GM12878 (cell line): Measurements from ENCODE around the gene EMX1. TPM values are rescaled to one million over a fixed set of nuclear protein-coding genes. Genes with fewer than 3 reads are reported as not detected.

Experiments
- ATAC-seq: fragments of 200-7000 bp; cut with Tn5 transposase; 3 replicates; pipeline ENCODE4 v1.9.1; 2020; ENCODE audit warnings: mild to moderate bottlenecking, moderate library complexity
- BruUV-seq: library from RNA; stranded (reverse); fragments of 400-500 nt; replicated peaks from 2 replicates; lab custom pipeline; 2021; lab: Mats Ljungman, UMichigan
- CTCF ChIA-PET: fragments of 300-600 bp; sonication (Branson Sonifier 250); formaldehyde crosslinking; extraction: SDS; loops from one replicate; lab custom pipeline; 2021; ENCODE audit warnings: inconsistent platforms; lab: Yijun Ruan, JAX
- POLR2A ChIA-PET: fragments of 350-600 bp; formaldehyde crosslinking; extraction: SDS; loops from one replicate; lab custom pipeline; 2021; ENCODE audit warnings: inconsistent platforms; lab: Charles Lee
- RAD21 ChIA-PET: fragments of 300-600 bp; sonication (Branson Sonifier 250); formaldehyde crosslinking; loops from one replicate; lab custom pipeline; 2023; ENCODE audit warnings: antibody characterized with exemption; ENCODE audit not compliant: unreplicated experiment; lab: Charles Lee
- SMC1A ChIA-PET: fragments of 300-600 bp; sonication (Branson Sonifier 250); formaldehyde crosslinking; loops from one replicate; lab custom pipeline; 2023; ENCODE audit not compliant: unreplicated experiment, uncharacterized antibody; lab: Charles Lee
- DNase-seq: peaks from one replicate; pipeline ENCODE4 v3.0.0-alpha.2; 2011; ENCODE audit warnings: low read depth, low spot score
- FAIRE-seq: peaks from 3 replicates; lab custom pipeline; 2011; peaks lifted over from hg19 to GRCh38; lab: Jason Lieb, UNC
- H2AFZ ChIP-seq: 2 replicates; pipeline ENCODE4 v1.6.0; 2011; ENCODE audit warnings: low read depth, low read length, control low read depth; ENCODE audit not compliant: control insufficient read depth
- H3K27ac ChIP-seq: 2 replicates; pipeline ENCODE4 v1.5.1; 2011; ENCODE audit warnings: control low read depth; ENCODE audit not compliant: control insufficient read depth, insufficient read depth
- H3K27me3 ChIP-seq, 2 experiments: replicated peaks in 1 of 2; 2 replicates each; pipeline versions ENCODE4 v1.6.0 to v1.6.1; 2011; ENCODE audit warnings: low read length in 1 of 2; ENCODE audit not compliant: control insufficient read depth in 2 of 2, insufficient read depth in 2 of 2
- H3K36me3 ChIP-seq, 2 experiments: 2 replicates each; pipeline ENCODE4 v1.5.1; 2011; ENCODE audit warnings: low read length in 1 of 2; ENCODE audit not compliant: control insufficient read depth in 2 of 2, insufficient read depth in 2 of 2
- H3K4me1 ChIP-seq: 2 replicates; pipeline ENCODE4 v1.6.1; 2011; ENCODE audit warnings: mild to moderate bottlenecking, low read length, moderate library complexity, mixed read lengths; ENCODE audit not compliant: control insufficient read depth, insufficient read depth
- H3K4me2 ChIP-seq: 2 replicates; pipeline ENCODE4 v1.6.0; 2011; ENCODE audit warnings: control low read depth; ENCODE audit not compliant: control insufficient read depth, insufficient read depth
- H3K4me3 ChIP-seq: fragments of 200-600 bp; sonication (generic); 2 replicates; pipeline ENCODE4 v1.5.1; 2016
- H3K79me2 ChIP-seq: 2 replicates; pipeline ENCODE4 v1.6.0; 2011; ENCODE audit warnings: low read length; ENCODE audit not compliant: control insufficient read depth, insufficient read depth
- H3K9ac ChIP-seq: 2 replicates; pipeline ENCODE4 v1.8.0; 2011; ENCODE audit warnings: low read length, control low read depth, mixed read lengths; ENCODE audit not compliant: control insufficient read depth, insufficient read depth
- H3K9me3 ChIP-seq: replicated peaks from 3 replicates; pipeline ENCODE4 v1.5.1; 2011; ENCODE audit warnings: mild to moderate bottlenecking, low read length; ENCODE audit not compliant: control insufficient read depth, insufficient read depth
- H4K20me1 ChIP-seq: 2 replicates; pipeline ENCODE4 v1.6.0; 2011; ENCODE audit not compliant: control insufficient read depth, insufficient read depth
- FOS ChIP-seq: IDR thresholded peaks from 3 replicates; pipeline ENCODE4 v1.6.1; 2011; ENCODE audit warnings: borderline replicate concordance; ENCODE audit not compliant: insufficient read length; ENCODE audit errors: extremely low read depth
- NFIC ChIP-seq: IDR thresholded peaks from 2 replicates; pipeline ENCODE4 v1.6.1; 2012; ENCODE audit warnings: low read depth, mild to moderate bottlenecking, inconsistent platforms, low read length, moderate library complexity
- NFYB ChIP-seq: IDR thresholded peaks from 2 replicates; pipeline ENCODE4 v1.6.1; 2011; ENCODE audit warnings: low read depth, mild to moderate bottlenecking, low read length, improper control_type of control experiment, moderate library complexity; ENCODE audit not compliant: insufficient read depth
- PAX5 ChIP-seq: IDR thresholded peaks from 2 replicates; pipeline ENCODE4 v1.6.1; 2011; ENCODE audit warnings: low read depth, low read length, borderline replicate concordance
- RCOR1 ChIP-seq: conservative IDR thresholded peaks from 2 replicates; pipeline ENCODE4 v1.6.1; 2012; ENCODE audit warnings: low read depth, low read length, improper control_type of control experiment
- SMARCA5 ChIP-seq: fragments of 450-650 bp; IDR thresholded peaks from 2 replicates; pipeline ENCODE4 v1.6.1; 2017; ENCODE audit warnings: mild to moderate bottlenecking
- SREBF2 ChIP-seq: IDR thresholded peaks from 2 replicates; pipeline ENCODE4 v1.6.1; 2012; ENCODE audit warnings: mild to moderate bottlenecking, low read length
- TBL1XR1 ChIP-seq: IDR thresholded peaks from 2 replicates; pipeline ENCODE4 v1.6.1; 2012; ENCODE audit warnings: low read depth, low read length, improper control_type of control experiment
- TCF3 ChIP-seq: IDR thresholded peaks from 2 replicates; pipeline ENCODE4 v1.6.1; 2012; ENCODE audit warnings: low read depth, mild to moderate bottlenecking, low read length, borderline replicate concordance; ENCODE audit not compliant: insufficient read depth
- ZNF24 ChIP-seq: fragments of 450-650 bp; IDR thresholded peaks from 2 replicates; pipeline ENCODE4 v1.6.1; 2017; ENCODE audit warnings: antibody characterized with exemption, mild to moderate bottlenecking
- ZNF384 ChIP-seq: IDR thresholded peaks from 2 replicates; pipeline ENCODE4 v1.6.1; 2012; ENCODE audit warnings: low read depth, mild to moderate bottlenecking, low read length, improper control_type of control experiment, borderline replicate concordance
- WGBS: methylation state at CpG from one replicate; pipeline ENCODE4 v1.1.6; 2016; ENCODE audit warnings: low lambda C conversion rate; ENCODE audit not compliant: insufficient replicate concordance, insufficient coverage; ENCODE audit errors: missing lambda C conversion rate; 5-methylcytosine and 5-hydroxymethylcytosine counted together
- in situ Hi-C: fragments of 300-500 bp; cut with MboI; formaldehyde crosslinking; loops from 9 replicates; pipeline ENCODE4 v1.14.3; 2018; ENCODE audit warnings: mixed read lengths
- intact Hi-C: fragments of 100-400 bp; cut with micrococcal nuclease; formaldehyde crosslinking; loops from one replicate; pipeline ENCODE4 v1.14.2; 2022; ENCODE audit not compliant: unreplicated experiment
- polyA plus RNA-seq, 11 experiments: library from polyadenylated mRNA; depleted of rRNA in 4 of 11; unstranded in 6 of 11; stranded (reverse) in 5 of 11; fragments of >200 nt; fragmentation: Nextera tagmentation in 4 of 11; fragmentation: Illumina TruSeq in 1 of 11; extraction: Ambion mirVana in 4 of 11; extraction: Trizol in 1 of 11; gene quantifications; 1 replicate in 1 of 11; 2 replicates in 10 of 11; pipeline versions ENCODE4 v1.2.1 to v1.2.3, GENCODE V29; 2011 to 2016; ENCODE audit warnings: inconsistent platforms in 2 of 11, missing spikeins in 2 of 11, low read depth in 1 of 11
- total RNA-seq, 4 experiments: library from RNA; depleted of rRNA in 3 of 4; stranded (reverse); fragments of >200 nt in 3 of 4; fragmentation: Illumina TruSeq in 1 of 4; extraction: Trizol in 1 of 4; gene quantifications; 2 replicates each; pipeline versions ENCODE4 v1.2.1 to v1.2.3, GENCODE V29; 2013 to 2021
- TF ChIP-seq, protein P1 (sequence below): fragments of 450-650 bp; formaldehyde crosslinking; IDR thresholded peaks from 2 replicates; pipeline ENCODE4 v1.4.0; 2020; ENCODE audit warnings: mild to moderate bottlenecking, moderate library complexity
- TF ChIP-seq, protein P2 (sequence below): fragments of 450-650 bp; IDR thresholded peaks from 2 replicates; pipeline ENCODE4 v1.6.1; 2016; ENCODE audit warnings: mild to moderate bottlenecking

Gene EMX1
- total and polyA plus RNA-seq, 10 of the 15 experiments (the other 5 are each of a cell fraction or from before 2014, with no cell fraction given) = 0.07 to 5.1 (median 1.2) TPM; not detected in 1

DNA sequence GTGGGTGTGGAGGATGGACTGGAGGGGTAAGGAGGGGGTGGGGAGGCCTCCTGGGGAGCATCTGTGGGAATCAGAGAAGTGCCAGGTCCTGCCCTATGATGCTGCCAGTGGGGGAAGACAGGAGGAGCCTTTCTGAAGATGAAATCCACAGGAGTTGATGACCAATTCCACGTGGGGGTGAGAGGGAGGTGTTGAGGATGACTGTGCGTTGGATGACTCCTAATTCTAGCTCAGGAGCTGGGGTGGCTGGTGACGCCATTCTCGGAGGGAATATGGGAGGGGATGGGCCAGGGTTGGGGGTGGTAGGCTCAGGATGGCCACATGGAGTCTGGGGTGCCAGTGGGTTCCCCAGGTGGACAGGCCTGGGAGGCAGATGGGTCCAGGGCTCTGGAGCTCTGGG, 32.3 kb downstream of the EMX1 start:
- Histone ChIP-seq H3K9me3 (no peaks in the 10 kb centered on the region), H3K27ac (no peak overlapping the region), H3K79me2 (no peaks in the 10 kb centered on the region), H3K4me1 (no peaks in the 10 kb centered on the region), H3K4me2 (no peak overlapping the region), H3K4me3 (no peak overlapping the region)
- no TSS peak for BruUV-seq
- CTCF ChIA-PET = interaction anchor here (1.7 kb wide), 1 partner anchor 24 kb away, joined by 5 read pairs; no protein-coding TSS in a partner anchor
- WGBS = 32% methylated on average over 4 of the region's 4 CpGs
- in situ Hi-C loops = no loop called here
- SMC1A ChIA-PET = interaction anchor here (0.9 kb wide), 1 partner anchor 24 kb away, joined by 3 read pairs; no protein-coding TSS in a partner anchor
- RAD21 ChIA-PET = no interaction called here
- intact Hi-C loops = no loop called here
- no peak for TF ChIP-seq TBL1XR1
- no peak for TF ChIP-seq ZNF384
- no peak for TF ChIP-seq PAX5
- no peak for TF ChIP-seq SMARCA5
- TF ChIP-seq ZNF24 = no peak
- no peak for TF ChIP-seq FOS
- TF ChIP-seq SREBF2 = no peak
- TF ChIP-seq, all 136 proteins: peak for 0
- no peaks in the 10 kb centered on the region for H3K27me3 ChIP-seq
- H4K20me1 ChIP-seq = no peaks in the 10 kb centered on the region
- ATAC-seq (no peak), DNase-seq (no peak), FAIRE-seq (no peak)
- POLR2A ChIA-PET = no interaction called here
- no peak overlapping the region for H2AFZ ChIP-seq
- no peak overlapping the region for H3K9ac ChIP-seq
- H3K36me3 ChIP-seq = no peaks in the 10 kb centered on the region

DNA sequence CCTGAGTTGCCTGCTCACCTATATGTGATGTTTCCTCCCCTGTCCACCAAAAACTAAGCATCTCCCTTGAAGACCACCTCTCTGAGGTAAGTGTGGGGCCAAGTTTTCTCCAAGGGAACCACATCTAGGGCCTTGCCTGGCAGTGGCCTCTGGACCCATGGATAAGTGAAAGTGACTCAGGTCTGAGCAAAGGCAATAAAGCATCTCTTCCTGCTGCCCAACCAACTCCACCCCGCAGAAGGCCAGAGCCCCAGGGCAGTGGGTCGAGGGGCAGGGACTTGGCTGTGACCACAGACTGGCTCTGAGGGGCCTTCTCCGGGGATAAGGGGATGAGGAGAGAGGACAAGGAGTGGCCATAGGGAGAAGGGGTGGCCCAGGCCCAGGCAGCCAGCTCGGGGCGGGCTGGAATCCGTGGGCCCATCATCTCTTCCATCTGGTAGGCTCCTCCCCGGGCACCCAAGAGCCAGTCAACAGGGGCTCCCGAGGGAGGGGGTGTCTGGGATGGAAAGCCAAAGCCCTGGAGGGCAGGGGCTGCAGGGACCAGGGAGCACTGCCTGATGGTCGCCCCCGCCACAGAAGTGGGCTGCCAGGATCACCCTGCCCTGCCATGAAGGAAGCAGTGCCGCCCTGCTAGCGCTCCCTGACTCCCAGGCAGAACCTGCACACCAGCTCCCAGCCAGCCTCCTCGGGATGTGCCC, 33.4 kb downstream of the EMX1 start:
- H3K79me2 ChIP-seq = no peaks in the 10 kb centered on the region
- H3K27me3 ChIP-seq = no peaks in the 10 kb centered on the region
- H3K9me3 ChIP-seq = no peaks in the 10 kb centered on the region
- no peaks in the 10 kb centered on the region for H3K36me3 ChIP-seq
- FAIRE-seq = no peak
- ChIA-PET POLR2A (no interaction called here), RAD21 (no interaction called here), CTCF (interaction anchor here (1.7 to 5.0 kb wide), 2 partner anchors 23 to 57 kb away, joined by 5 to 62 read pairs; no protein-coding TSS in a partner anchor), SMC1A (interaction anchor here (0.9 kb wide), 1 partner anchor 23 kb away, joined by 3 read pairs; no protein-coding TSS in a partner anchor)
- H3K4me3 ChIP-seq = no peak overlapping the region
- H4K20me1 ChIP-seq = no peaks in the 10 kb centered on the region
- DNase-seq = no peak
- in situ Hi-C loops = no loop called here
- no TSS peak for BruUV-seq
- no peak overlapping the region for H3K27ac ChIP-seq
- WGBS = 28% methylated on average over 13 of the region's 13 CpGs
- no peaks in the 10 kb centered on the region for H3K4me1 ChIP-seq
- H3K9ac ChIP-seq = no peak overlapping the region
- intact Hi-C loops = no loop called here
- H2AFZ ChIP-seq = no peak overlapping the region
- no peak for ATAC-seq
- H3K4me2 ChIP-seq = no peak overlapping the region
- TF ChIP-seq TCF3 = no peak
- TF ChIP-seq NFYB = no peak
- TF ChIP-seq, protein P1, sequence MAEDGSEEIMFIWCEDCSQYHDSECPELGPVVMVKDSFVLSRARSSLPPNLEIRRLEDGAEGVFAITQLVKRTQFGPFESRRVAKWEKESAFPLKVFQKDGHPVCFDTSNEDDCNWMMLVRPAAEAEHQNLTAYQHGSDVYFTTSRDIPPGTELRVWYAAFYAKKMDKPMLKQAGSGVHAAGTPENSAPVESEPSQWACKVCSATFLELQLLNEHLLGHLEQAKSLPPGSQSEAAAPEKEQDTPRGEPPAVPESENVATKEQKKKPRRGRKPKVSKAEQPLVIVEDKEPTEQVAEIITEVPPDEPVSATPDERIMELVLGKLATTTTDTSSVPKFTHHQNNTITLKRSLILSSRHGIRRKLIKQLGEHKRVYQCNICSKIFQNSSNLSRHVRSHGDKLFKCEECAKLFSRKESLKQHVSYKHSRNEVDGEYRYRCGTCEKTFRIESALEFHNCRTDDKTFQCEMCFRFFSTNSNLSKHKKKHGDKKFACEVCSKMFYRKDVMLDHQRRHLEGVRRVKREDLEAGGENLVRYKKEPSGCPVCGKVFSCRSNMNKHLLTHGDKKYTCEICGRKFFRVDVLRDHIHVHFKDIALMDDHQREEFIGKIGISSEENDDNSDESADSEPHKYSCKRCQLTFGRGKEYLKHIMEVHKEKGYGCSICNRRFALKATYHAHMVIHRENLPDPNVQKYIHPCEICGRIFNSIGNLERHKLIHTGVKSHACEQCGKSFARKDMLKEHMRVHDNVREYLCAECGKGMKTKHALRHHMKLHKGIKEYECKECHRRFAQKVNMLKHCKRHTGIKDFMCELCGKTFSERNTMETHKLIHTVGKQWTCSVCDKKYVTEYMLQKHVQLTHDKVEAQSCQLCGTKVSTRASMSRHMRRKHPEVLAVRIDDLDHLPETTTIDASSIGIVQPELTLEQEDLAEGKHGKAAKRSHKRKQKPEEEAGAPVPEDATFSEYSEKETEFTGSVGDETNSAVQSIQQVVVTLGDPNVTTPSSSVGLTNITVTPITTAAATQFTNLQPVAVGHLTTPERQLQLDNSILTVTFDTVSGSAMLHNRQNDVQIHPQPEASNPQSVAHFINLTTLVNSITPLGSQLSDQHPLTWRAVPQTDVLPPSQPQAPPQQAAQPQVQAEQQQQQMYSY = no peak
- TF ChIP-seq RCOR1 = no peak
- TF ChIP-seq, protein P2, sequence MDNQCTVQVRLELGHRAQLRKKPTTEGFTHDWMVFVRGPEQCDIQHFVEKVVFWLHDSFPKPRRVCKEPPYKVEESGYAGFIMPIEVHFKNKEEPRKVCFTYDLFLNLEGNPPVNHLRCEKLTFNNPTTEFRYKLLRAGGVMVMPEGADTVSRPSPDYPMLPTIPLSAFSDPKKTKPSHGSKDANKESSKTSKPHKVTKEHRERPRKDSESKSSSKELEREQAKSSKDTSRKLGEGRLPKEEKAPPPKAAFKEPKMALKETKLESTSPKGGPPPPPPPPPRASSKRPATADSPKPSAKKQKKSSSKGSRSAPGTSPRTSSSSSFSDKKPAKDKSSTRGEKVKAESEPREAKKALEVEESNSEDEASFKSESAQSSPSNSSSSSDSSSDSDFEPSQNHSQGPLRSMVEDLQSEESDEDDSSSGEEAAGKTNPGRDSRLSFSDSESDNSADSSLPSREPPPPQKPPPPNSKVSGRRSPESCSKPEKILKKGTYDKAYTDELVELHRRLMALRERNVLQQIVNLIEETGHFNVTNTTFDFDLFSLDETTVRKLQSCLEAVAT = no peak
- no peak for TF ChIP-seq NFIC
